Smooth muscle cell (in vitro differentiated cells): ENCODE data around the gene AJUBA. TPM values are rescaled to one million over a fixed set of nuclear protein-coding genes. Genes with fewer than 3 reads are reported as not detected.

Experiments used
- DNase-seq: peaks from one replicate; lab custom pipeline; 2025; ENCODE audit not compliant: unreplicated experiment; lab: John Stamatoyannopoulos, UW
- H2AFZ ChIP-seq: fragments of 200-600 bp; sonication (generic); 2 replicates; pipeline ENCODE4 v1.6.0; 2016; ENCODE audit warnings: antibody characterized with exemption, low read depth, mild to moderate bottlenecking
- H3F3A ChIP-seq: fragments of 200-600 bp; sonication (generic); 2 replicates; pipeline ENCODE4 v1.6.0; 2017; ENCODE audit warnings: antibody characterized with exemption, low read depth
- H3K27ac ChIP-seq: fragments of 200-600 bp; sonication (generic); 2 replicates; pipeline ENCODE4 v1.5.1; 2016; ENCODE audit warnings: low read depth, mild to moderate bottlenecking
- H3K27me3 ChIP-seq: fragments of 200-600 bp; sonication (generic); 2 replicates; pipeline ENCODE4 v1.6.1; 2016; ENCODE audit warnings: low read depth, mild to moderate bottlenecking
- H3K36me3 ChIP-seq: fragments of 200-600 bp; sonication (generic); 2 replicates; pipeline ENCODE4 v1.5.1; 2016; ENCODE audit warnings: low read depth
- H3K4me1 ChIP-seq: fragments of 200-600 bp; sonication (generic); 2 replicates; pipeline ENCODE4 v1.5.1; 2016; ENCODE audit warnings: low read depth
- H3K4me2 ChIP-seq: fragments of 200-600 bp; sonication (generic); 2 replicates; pipeline ENCODE4 v1.6.0; 2016; ENCODE audit warnings: mild to moderate bottlenecking
- H3K4me3 ChIP-seq: fragments of 200-600 bp; sonication (generic); 2 replicates; pipeline ENCODE4 v1.5.1; 2016; ENCODE audit warnings: mild to moderate bottlenecking
- H3K79me2 ChIP-seq: fragments of 200-600 bp; sonication (generic); 2 replicates; pipeline ENCODE4 v1.6.0; 2016; ENCODE audit warnings: low read depth, mild to moderate bottlenecking
- H3K9ac ChIP-seq: fragments of 200-600 bp; sonication (generic); 2 replicates; pipeline ENCODE4 v1.6.0; 2016; ENCODE audit warnings: low read depth
- H3K9me3 ChIP-seq: fragments of 200-600 bp; sonication (generic); replicated peaks from 2 replicates; pipeline ENCODE4 v1.5.1; 2016; ENCODE audit warnings: low read depth
- H4K20me1 ChIP-seq: fragments of 200-600 bp; sonication (generic); 2 replicates; pipeline ENCODE4 v1.6.0; 2016; ENCODE audit warnings: low read depth
- CTCF ChIP-seq: fragments of 200-600 bp; sonication (generic); IDR thresholded peaks from 2 replicates; pipeline ENCODE4 v1.5.1; 2017; ENCODE audit warnings: borderline replicate concordance, mild to moderate bottlenecking, antibody characterized with exemption; ENCODE audit not compliant: insufficient read depth, poor library complexity, severe bottlenecking
- WGBS: methylation state at CpG from one replicate; pipeline ENCODE4 v1.1.7; 2016; ENCODE audit warnings: low lambda C conversion rate; 5-methylcytosine and 5-hydroxymethylcytosine counted together
- polyA plus RNA-seq: library from polyadenylated mRNA; unstranded; fragments of >200 nt; fragmentation: Nextera tagmentation; extraction: Ambion mirVana; gene quantifications from 2 replicates; pipeline ENCODE4 v1.2.1, GENCODE V29; 2016
- total RNA-seq: library from RNA; depleted of rRNA; stranded (reverse); fragments of >200 nt; gene quantifications from 2 replicates; pipeline ENCODE4 v1.2.3, GENCODE V29; 2014

The AJUBA gene
- total and polyA plus RNA-seq, 2 experiments from 2014 or later = 19.8 to 20.7 TPM

DNA sequence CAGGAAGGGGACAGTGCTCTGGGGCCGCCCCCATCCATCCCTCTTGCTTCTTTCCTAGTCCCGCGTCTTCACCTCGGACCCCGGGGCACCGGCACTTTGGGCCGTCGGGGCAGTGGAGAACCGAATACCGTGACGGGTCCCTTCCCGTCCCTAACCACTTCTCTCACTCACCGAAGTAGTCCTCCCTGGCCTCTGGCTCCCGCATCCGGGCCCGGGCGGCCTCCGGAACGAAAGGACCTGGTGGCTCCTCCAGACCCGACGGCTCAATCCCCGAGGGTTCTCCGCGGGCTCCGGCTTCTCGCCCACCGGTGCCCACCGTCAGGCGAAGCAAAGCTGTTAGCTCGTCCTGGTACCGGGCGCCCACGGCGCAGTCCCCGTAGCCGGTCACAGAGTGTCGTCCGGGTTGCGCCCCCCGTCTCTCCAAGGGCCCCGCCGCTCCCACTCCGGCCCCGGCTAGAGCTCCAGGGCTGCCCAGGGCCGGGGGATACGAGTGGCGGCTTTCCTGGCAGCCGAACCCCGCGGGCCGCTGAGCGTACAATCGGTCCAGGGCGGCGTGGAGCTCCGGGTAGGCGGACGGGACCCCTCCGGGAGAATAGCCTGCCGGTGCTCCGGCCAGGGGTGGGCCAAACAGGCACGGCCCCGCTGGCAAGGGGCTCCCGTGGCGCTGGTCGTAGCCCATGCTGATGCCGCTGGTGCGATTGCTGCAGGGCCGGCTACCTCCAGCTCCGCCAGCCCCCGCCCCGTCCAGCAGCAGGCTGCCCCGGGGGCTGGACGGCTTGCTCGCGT lies 1.1 kb downstream of the AJUBA start:
- WGBS = under 1% methylated on average over 76 of the region's 76 CpGs
- H3F3A ChIP-seq = peaks cover 41% of the 10 kb centered on the region
- H3K79me2 ChIP-seq = peaks cover 24% of the 10 kb centered on the region
- TF ChIP-seq CTCF = no peak
- peak overlapping the region; percentile 92 for H3K4me3 ChIP-seq
- H2AFZ ChIP-seq = peak overlapping the region; percentile 84
- H3K36me3 ChIP-seq = no peaks in the 10 kb centered on the region
- H3K9me3 ChIP-seq = no peaks in the 10 kb centered on the region
- H3K9ac ChIP-seq = peak overlapping the region; percentile 83
- H3K4me2 ChIP-seq = peak overlapping the region; percentile 89
- no peaks in the 10 kb centered on the region for H3K27me3 ChIP-seq
- DNase-seq = no peak
- peaks cover 15% of the 10 kb centered on the region for H4K20me1 ChIP-seq
- H3K27ac ChIP-seq = peak overlapping the region; percentile 22
- peaks cover 38% of the 10 kb centered on the region for H3K4me1 ChIP-seq

DNA sequence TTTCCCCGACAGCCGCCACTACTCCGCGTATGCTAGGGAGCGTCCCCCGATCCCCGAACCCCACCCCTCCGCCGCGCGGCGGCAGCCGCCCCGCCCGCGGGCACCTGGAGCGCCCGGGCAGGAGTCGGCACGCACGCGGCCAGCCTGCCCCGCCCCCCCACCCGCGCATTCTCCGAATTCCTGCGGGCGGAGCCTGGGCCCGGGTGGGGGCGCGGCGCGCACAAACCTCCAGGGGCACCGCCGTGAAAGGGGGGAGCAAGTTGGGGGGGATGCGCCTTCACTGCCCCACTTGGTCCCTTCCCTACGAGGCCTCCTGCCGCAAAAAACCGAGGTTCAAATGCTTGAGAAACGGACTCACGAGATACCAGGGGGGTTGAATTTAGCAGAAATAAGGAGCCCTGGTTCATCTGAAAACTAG lies 1.7 kb downstream of the AJUBA start:
- H3K27ac ChIP-seq = peak overlapping the region; percentile 92
- H3K4me2 ChIP-seq = peak overlapping the region; percentile 89
- peaks cover 44% of the 10 kb centered on the region for H3K4me1 ChIP-seq
- WGBS = 2% methylated on average over 6 of the region's 41 CpGs
- no peaks in the 10 kb centered on the region for H3K27me3 ChIP-seq
- no peak for TF ChIP-seq CTCF
- peaks cover 42% of the 10 kb centered on the region for H3F3A ChIP-seq
- peaks cover 24% of the 10 kb centered on the region for H3K79me2 ChIP-seq
- no peaks in the 10 kb centered on the region for H3K9me3 ChIP-seq
- no peak for DNase-seq
- H3K36me3 ChIP-seq = no peaks in the 10 kb centered on the region
- peak overlapping the region; percentile 83 for H3K9ac ChIP-seq
- H4K20me1 ChIP-seq = peaks cover 15% of the 10 kb centered on the region
- peak overlapping the region; percentile 92 for H3K4me3 ChIP-seq
- peak overlapping the region; percentile 34 for H2AFZ ChIP-seq

GRCh38 chr14:22979748-22980392 lies 2.5 kb downstream of the AJUBA start:
- H3K36me3 ChIP-seq = no peaks in the 10 kb centered on the region
- H3K79me2 ChIP-seq = peaks cover 24% of the 10 kb centered on the region
- no peak for DNase-seq
- no peaks in the 10 kb centered on the region for H3K9me3 ChIP-seq
- TF ChIP-seq CTCF = no peak
- peaks cover 15% of the 10 kb centered on the region for H4K20me1 ChIP-seq
- peak overlapping the region; percentile 89 for H3K4me2 ChIP-seq
- H3K27ac ChIP-seq = peak overlapping the region; percentile 92
- peak overlapping the region; percentile 92 for H3K4me3 ChIP-seq
- H3K27me3 ChIP-seq = no peaks in the 10 kb centered on the region
- peak overlapping the region; percentile 43 for H3K9ac ChIP-seq
- 32% methylated on average over 8 of the region's 8 CpGs for WGBS
- no peak overlapping the region for H2AFZ ChIP-seq
- H3K4me1 ChIP-seq = peaks cover 44% of the 10 kb centered on the region
- H3F3A ChIP-seq = peaks cover 37% of the 10 kb centered on the region
